GM23338 (cell line): Measurements from ENCODE around the gene CACNG7. TPM values are rescaled to one million over a fixed set of nuclear protein-coding genes. Genes with fewer than 3 reads are reported as not detected.

Source experiments
- ATAC-seq: fragments of 200-7000 bp; cut with Tn5 transposase; 3 replicates; pipeline ENCODE4 v1.9.1; 2020
- DNase-seq: peaks from one replicate; pipeline ENCODE4 v3.0.0-alpha.2; 2015; ENCODE audit warnings: low spot score
- H2AFZ ChIP-seq: fragments of 200-600 bp; sonication (generic); 2 replicates; pipeline ENCODE4 v1.8.0; 2016; ENCODE audit warnings: antibody characterized with exemption, mild to moderate bottlenecking, moderate library complexity
- H3F3A ChIP-seq: fragments of 200-600 bp; sonication (generic); replicated peaks from 2 replicates; pipeline ENCODE4 v1.8.0; 2017; ENCODE audit warnings: antibody characterized with exemption, mixed run types, low read depth
- H3K27ac ChIP-seq: fragments of 200-600 bp; sonication (generic); 2 replicates; pipeline ENCODE4 v1.6.1; 2016; ENCODE audit warnings: low read depth
- H3K27me3 ChIP-seq: fragments of 200-600 bp; sonication (generic); 2 replicates; pipeline ENCODE4 v1.8.0; 2016; ENCODE audit warnings: mild to moderate bottlenecking, mixed run types, moderate library complexity; ENCODE audit not compliant: insufficient read depth
- H3K36me3 ChIP-seq: fragments of 200-600 bp; sonication (generic); 2 replicates; pipeline ENCODE4 v1.8.0; 2016; ENCODE audit warnings: mild to moderate bottlenecking; ENCODE audit not compliant: insufficient read depth
- H3K4me1 ChIP-seq: fragments of 200-600 bp; sonication (generic); 2 replicates; pipeline ENCODE4 v1.8.0; 2016; ENCODE audit warnings: mild to moderate bottlenecking, moderate library complexity; ENCODE audit not compliant: insufficient read depth
- H3K4me2 ChIP-seq: fragments of 200-600 bp; sonication (generic); 2 replicates; pipeline ENCODE4 v1.7.1; 2017; ENCODE audit warnings: mixed run types
- H3K4me3 ChIP-seq: fragments of 200-600 bp; sonication (generic); 2 replicates; pipeline ENCODE4 v1.6.1; 2016; ENCODE audit warnings: mixed run types
- H3K79me2 ChIP-seq: fragments of 200-600 bp; sonication (generic); replicated peaks from 2 replicates; pipeline ENCODE4 v1.8.0; 2017; ENCODE audit warnings: mild to moderate bottlenecking; ENCODE audit not compliant: insufficient read depth
- H3K9me2 ChIP-seq: fragments of 200-600 bp; sonication (generic); 2 replicates; pipeline ENCODE4 v1.8.0; 2017; ENCODE audit not compliant: insufficient read depth
- H4K20me1 ChIP-seq: fragments of 200-600 bp; sonication (generic); replicated peaks from 2 replicates; pipeline ENCODE4 v1.8.0; 2017; ENCODE audit warnings: mild to moderate bottlenecking; ENCODE audit not compliant: insufficient read depth
- H3K27ac Mint-ChIP-seq: 2 replicates; pipeline ENCODE4 v1.8.0; 2020; ENCODE audit warnings: inconsistent platforms, mild to moderate bottlenecking, moderate library complexity, mixed read lengths
- H3K27me3 Mint-ChIP-seq: 3 replicates; pipeline ENCODE4 v1.8.0; 2022; ENCODE audit warnings: low read depth, mild to moderate bottlenecking, moderate library complexity, mixed read lengths, inconsistent platforms; ENCODE audit not compliant: insufficient read depth, poor library complexity
- H3K36me3 Mint-ChIP-seq: 3 replicates; pipeline ENCODE4 v1.8.0; 2021; ENCODE audit warnings: low read depth, mild to moderate bottlenecking, inconsistent platforms, moderate library complexity, mixed read lengths
- H3K4me1 Mint-ChIP-seq: 3 replicates; pipeline ENCODE4 v1.8.0; 2020; ENCODE audit warnings: mild to moderate bottlenecking, inconsistent platforms, mixed read lengths
- H3K4me3 Mint-ChIP-seq: 3 replicates; pipeline ENCODE4 v1.8.0; 2021; ENCODE audit warnings: moderate library complexity, mild to moderate bottlenecking, inconsistent platforms, mixed read lengths
- H3K9me3 Mint-ChIP-seq: 3 replicates; pipeline ENCODE4 v1.8.0; 2020; ENCODE audit warnings: moderate library complexity, mild to moderate bottlenecking, inconsistent platforms, mixed read lengths
- CREB1 ChIP-seq: fragments of 250-450 bp; sonication (Bioruptor Pico); IDR thresholded peaks from 2 replicates; pipeline ENCODE4 v1.5.0; 2020; ENCODE audit warnings: low read depth, mild to moderate bottlenecking, moderate library complexity
- EZH2 ChIP-seq: fragments of 200-600 bp; sonication (generic); IDR thresholded peaks from one replicate; pipeline ENCODE4 v1.8.0; 2017; ENCODE audit warnings: antibody characterized with exemption, mild to moderate bottlenecking, low read depth; ENCODE audit not compliant: unreplicated experiment
- JUNB ChIP-seq: IDR thresholded peaks from one replicate; pipeline ENCODE4 v1.6.1; 2016; ENCODE audit warnings: antibody characterized with exemption; ENCODE audit not compliant: unreplicated experiment
- NANOG ChIP-seq: IDR thresholded peaks from 2 replicates; pipeline ENCODE4 v1.6.1; 2016; ENCODE audit warnings: antibody characterized with exemption, borderline replicate concordance
- POLR2AphosphoS5 ChIP-seq: IDR thresholded peaks from 2 replicates; pipeline ENCODE4 v1.6.1; 2016; ENCODE audit warnings: antibody characterized with exemption, low read depth
- STAT1 ChIP-seq: IDR thresholded peaks from one replicate; pipeline ENCODE4 v1.6.1; 2016; ENCODE audit warnings: antibody characterized with exemption; ENCODE audit not compliant: unreplicated experiment
- ZNF114 ChIP-seq: fragments of 250-450 bp; sonication (Bioruptor Pico); IDR thresholded peaks from 2 replicates; pipeline ENCODE4 v1.5.0; 2020; ENCODE audit warnings: mild to moderate bottlenecking, moderate library complexity
- microRNA counts: library from miRNA; unstranded; fragments of <30 nt; microRNA quantifications from one replicate; lab custom pipeline; 2017
- polyA plus RNA-seq: library from polyadenylated mRNA; unstranded; fragments of >200 nt; fragmentation: Nextera tagmentation; extraction: Ambion mirVana; gene quantifications from 2 replicates; pipeline ENCODE4 v1.2.1, GENCODE V29; 2016
- total RNA-seq: library from RNA; depleted of rRNA; stranded (reverse); fragments of >200 nt; shearing (Covaris generic); gene quantifications from 2 replicates; pipeline ENCODE4 v1.2.3, GENCODE V29; 2014; rRNA removed
- TF ChIP-seq, protein P1 (sequence below): IDR thresholded peaks from 2 replicates; pipeline ENCODE4 v1.6.1; 2016; ENCODE audit warnings: antibody characterized with exemption
- TF ChIP-seq, protein P2 (sequence below), 2 experiments: fragments of 200-600 bp in 1 of 2; sonication (generic) in 1 of 2; conservative IDR thresholded peaks; 2 replicates each; pipeline versions ENCODE4 v1.5.1 to v1.6.1; 2016 to 2017; ENCODE audit warnings: antibody characterized with exemption in 2 of 2, low read depth in 2 of 2, mild to moderate bottlenecking in 2 of 2, moderate library complexity in 1 of 2
- TF ChIP-seq, protein P3 (sequence below): fragments of 250-450 bp; sonication (Bioruptor Pico); IDR thresholded peaks from 2 replicates; pipeline ENCODE4 v1.5.0; 2020; ENCODE audit warnings: mild to moderate bottlenecking, moderate library complexity

Gene CACNG7
- total and polyA plus RNA-seq, 2 experiments from 2014 or later, result 9.8 to 15.6 TPM

DNA sequence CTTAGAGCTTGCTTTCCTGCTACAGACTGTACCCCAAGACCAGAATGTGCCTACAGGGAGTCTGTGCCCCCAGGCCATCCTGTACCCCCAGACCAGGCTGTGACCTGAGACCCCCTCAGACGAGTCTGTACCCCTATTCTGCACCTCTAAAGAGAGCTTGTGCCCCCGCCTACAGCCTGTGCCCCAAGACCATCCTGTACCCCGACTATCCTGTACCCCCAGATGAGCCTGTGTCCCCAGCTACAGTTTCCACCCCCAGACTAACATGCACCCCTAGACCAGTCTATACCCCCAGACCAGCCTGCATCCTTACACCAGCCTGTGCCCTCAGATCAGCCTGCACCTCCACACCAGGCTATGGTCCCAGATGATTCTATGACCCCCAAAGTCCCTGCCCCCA lies 84.4 kb downstream of the CACNG7 start:
- Histone ChIP-seq H3K4me2 (no peak overlapping the region), H3F3A (peaks cover 4% of the 10 kb centered on the region; the same call in 1 of the 2 replicates), H3K27ac (no peak overlapping the region), H4K20me1 (no peaks in the 10 kb centered on the region), H3K36me3 (no peaks in the 10 kb centered on the region), H3K79me2 (no peaks in the 10 kb centered on the region), H3K27me3 (peaks cover 74% of the 10 kb centered on the region), H3K4me1 (peaks cover 18% of the 10 kb centered on the region), H2AFZ (no peak overlapping the region), H3K4me3 (no peak overlapping the region), H3K9me2 (no peaks in the 10 kb centered on the region)
- no peak for ATAC-seq
- H3K27me3 Mint-ChIP-seq, result peaks cover 53% of the 10 kb centered on the region
- no peak for DNase-seq
- H3K4me3 Mint-ChIP-seq, result no peak overlapping the region
- no peaks in the 10 kb centered on the region for H3K9me3 Mint-ChIP-seq
- no peaks in the 10 kb centered on the region; the same call in 2 of the 3 replicates for H3K36me3 Mint-ChIP-seq
- peaks cover 21% of the 10 kb centered on the region for H3K4me1 Mint-ChIP-seq
- TF ChIP-seq, protein P1, sequence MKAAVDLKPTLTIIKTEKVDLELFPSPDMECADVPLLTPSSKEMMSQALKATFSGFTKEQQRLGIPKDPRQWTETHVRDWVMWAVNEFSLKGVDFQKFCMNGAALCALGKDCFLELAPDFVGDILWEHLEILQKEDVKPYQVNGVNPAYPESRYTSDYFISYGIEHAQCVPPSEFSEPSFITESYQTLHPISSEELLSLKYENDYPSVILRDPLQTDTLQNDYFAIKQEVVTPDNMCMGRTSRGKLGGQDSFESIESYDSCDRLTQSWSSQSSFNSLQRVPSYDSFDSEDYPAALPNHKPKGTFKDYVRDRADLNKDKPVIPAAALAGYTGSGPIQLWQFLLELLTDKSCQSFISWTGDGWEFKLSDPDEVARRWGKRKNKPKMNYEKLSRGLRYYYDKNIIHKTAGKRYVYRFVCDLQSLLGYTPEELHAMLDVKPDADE, result no peak
- TF ChIP-seq POLR2AphosphoS5 (no peak), NANOG (no peak), STAT1 (no peak), CREB1 (CRISPR knock-in tag) (no peak), ZNF114 (CRISPR knock-in tag) (no peak), JUNB (no peak), EZH2 (no peak)
- TF ChIP-seq, protein P2, sequence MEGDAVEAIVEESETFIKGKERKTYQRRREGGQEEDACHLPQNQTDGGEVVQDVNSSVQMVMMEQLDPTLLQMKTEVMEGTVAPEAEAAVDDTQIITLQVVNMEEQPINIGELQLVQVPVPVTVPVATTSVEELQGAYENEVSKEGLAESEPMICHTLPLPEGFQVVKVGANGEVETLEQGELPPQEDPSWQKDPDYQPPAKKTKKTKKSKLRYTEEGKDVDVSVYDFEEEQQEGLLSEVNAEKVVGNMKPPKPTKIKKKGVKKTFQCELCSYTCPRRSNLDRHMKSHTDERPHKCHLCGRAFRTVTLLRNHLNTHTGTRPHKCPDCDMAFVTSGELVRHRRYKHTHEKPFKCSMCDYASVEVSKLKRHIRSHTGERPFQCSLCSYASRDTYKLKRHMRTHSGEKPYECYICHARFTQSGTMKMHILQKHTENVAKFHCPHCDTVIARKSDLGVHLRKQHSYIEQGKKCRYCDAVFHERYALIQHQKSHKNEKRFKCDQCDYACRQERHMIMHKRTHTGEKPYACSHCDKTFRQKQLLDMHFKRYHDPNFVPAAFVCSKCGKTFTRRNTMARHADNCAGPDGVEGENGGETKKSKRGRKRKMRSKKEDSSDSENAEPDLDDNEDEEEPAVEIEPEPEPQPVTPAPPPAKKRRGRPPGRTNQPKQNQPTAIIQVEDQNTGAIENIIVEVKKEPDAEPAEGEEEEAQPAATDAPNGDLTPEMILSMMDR (conservative IDR thresholded peaks at IDR 0.05; ENCODE audit: low read depth in 2 of 2), result no peak
- TF ChIP-seq, protein P3, sequence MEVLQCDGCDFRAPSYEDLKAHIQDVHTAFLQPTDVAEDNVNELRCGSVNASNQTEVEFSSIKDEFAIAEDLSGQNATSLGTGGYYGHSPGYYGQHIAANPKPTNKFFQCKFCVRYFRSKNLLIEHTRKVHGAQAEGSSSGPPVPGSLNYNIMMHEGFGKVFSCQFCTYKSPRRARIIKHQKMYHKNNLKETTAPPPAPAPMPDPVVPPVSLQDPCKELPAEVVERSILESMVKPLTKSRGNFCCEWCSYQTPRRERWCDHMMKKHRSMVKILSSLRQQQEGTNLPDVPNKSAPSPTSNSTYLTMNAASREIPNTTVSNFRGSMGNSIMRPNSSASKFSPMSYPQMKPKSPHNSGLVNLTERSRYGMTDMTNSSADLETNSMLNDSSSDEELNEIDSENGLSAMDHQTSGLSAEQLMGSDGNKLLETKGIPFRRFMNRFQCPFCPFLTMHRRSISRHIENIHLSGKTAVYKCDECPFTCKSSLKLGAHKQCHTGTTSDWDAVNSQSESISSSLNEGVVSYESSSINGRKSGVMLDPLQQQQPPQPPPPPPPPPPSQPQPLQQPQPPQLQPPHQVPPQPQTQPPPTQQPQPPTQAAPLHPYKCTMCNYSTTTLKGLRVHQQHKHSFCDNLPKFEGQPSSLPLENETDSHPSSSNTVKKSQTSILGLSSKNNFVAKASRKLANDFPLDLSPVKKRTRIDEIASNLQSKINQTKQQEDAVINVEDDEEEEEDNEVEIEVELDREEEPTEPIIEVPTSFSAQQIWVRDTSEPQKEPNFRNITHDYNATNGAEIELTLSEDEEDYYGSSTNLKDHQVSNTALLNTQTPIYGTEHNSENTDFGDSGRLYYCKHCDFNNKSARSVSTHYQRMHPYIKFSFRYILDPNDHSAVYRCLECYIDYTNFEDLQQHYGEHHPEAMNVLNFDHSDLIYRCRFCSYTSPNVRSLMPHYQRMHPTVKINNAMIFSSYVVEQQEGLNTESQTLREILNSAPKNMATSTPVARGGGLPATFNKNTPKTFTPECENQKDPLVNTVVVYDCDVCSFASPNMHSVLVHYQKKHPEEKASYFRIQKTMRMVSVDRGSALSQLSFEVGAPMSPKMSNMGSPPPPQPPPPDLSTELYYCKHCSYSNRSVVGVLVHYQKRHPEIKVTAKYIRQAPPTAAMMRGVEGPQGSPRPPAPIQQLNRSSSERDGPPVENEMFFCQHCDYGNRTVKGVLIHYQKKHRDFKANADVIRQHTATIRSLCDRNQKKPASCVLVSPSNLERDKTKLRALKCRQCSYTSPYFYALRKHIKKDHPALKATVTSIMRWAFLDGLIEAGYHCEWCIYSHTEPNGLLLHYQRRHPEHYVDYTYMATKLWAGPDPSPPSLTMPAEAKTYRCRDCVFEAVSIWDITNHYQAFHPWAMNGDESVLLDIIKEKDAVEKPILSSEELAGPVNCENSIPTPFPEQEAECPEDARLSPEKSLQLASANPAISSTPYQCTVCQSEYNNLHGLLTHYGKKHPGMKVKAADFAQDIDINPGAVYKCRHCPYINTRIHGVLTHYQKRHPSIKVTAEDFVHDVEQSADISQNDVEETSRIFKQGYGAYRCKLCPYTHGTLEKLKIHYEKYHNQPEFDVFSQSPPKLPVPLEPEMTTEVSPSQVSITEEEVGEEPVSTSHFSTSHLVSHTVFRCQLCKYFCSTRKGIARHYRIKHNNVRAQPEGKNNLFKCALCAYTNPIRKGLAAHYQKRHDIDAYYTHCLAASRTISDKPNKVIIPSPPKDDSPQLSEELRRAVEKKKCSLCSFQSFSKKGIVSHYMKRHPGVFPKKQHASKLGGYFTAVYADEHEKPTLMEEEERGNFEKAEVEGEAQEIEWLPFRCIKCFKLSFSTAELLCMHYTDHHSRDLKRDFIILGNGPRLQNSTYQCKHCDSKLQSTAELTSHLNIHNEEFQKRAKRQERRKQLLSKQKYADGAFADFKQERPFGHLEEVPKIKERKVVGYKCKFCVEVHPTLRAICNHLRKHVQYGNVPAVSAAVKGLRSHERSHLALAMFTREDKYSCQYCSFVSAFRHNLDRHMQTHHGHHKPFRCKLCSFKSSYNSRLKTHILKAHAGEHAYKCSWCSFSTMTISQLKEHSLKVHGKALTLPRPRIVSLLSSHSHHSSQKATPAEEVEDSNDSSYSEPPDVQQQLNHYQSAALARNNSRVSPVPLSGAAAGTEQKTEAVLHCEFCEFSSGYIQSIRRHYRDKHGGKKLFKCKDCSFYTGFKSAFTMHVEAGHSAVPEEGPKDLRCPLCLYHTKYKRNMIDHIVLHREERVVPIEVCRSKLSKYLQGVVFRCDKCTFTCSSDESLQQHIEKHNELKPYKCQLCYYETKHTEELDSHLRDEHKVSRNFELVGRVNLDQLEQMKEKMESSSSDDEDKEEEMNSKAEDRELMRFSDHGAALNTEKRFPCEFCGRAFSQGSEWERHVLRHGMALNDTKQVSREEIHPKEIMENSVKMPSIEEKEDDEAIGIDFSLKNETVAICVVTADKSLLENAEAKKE (CRISPR knock-in tag), result no peak
- H3K27ac Mint-ChIP-seq, result no peak overlapping the region

MicroRNAs within 50 kb of the gene (microRNA counts, 767-probe panel; counts per million panel counts)
- microRNA hsa-miR-935 (lab: Ali Mortazavi, UCI), result not detected

Other genes with a start within 250 kb of the CACNG7 start
- gene NLRP12, start 85.0 kb upstream of the CACNG7 start, total RNA-seq, result 7.5 and 8.4 TPM in 2 replicates
- 1.9 and 2.6 TPM in 2 replicates for gene NLRP12, start 85.0 kb upstream of the CACNG7 start, polyA plus RNA-seq
- 40.5 and 57.1 TPM in 2 replicates for gene MYADM, start 41.4 kb upstream of the CACNG7 start, total RNA-seq
- 43.6 and 49.9 TPM in 2 replicates for gene MYADM, start 41.4 kb upstream of the CACNG7 start, polyA plus RNA-seq
- gene PRKCG, start 27.1 kb upstream of the CACNG7 start, total RNA-seq, result 11.1 and 15.9 TPM in 2 replicates
- gene PRKCG, start 27.1 kb upstream of the CACNG7 start, polyA plus RNA-seq, result 14.9 and 15.4 TPM in 2 replicates
- gene CACNG8, start 53.7 kb downstream of the CACNG7 start, total RNA-seq, result 3.1 and 3.9 TPM in 2 replicates
- gene CACNG8, start 53.7 kb downstream of the CACNG7 start, polyA plus RNA-seq, result 2.2 TPM in 2 replicates
- 0.23 and 0.38 TPM in 2 replicates for gene CACNG6, start 82.4 kb downstream of the CACNG7 start, total RNA-seq
- 1.5 and 1.8 TPM in 2 replicates for gene CACNG6, start 82.4 kb downstream of the CACNG7 start, polyA plus RNA-seq
- not detected in 2 replicates for gene VSTM1, start 154.6 kb downstream of the CACNG7 start, total RNA-seq
- not detected in 2 replicates for gene VSTM1, start 154.6 kb downstream of the CACNG7 start, polyA plus RNA-seq
- gene TARM1, start 172.1 kb downstream of the CACNG7 start, total RNA-seq, result not detected in 2 replicates
- gene TARM1, start 172.1 kb downstream of the CACNG7 start, polyA plus RNA-seq, result not detected in 2 replicates
- 0.31 TPM in 1 of 2 replicates, not detected in the other for gene OSCAR, start 191.5 kb downstream of the CACNG7 start, total RNA-seq
- 1.6 and 2.6 TPM in 2 replicates for gene OSCAR, start 191.5 kb downstream of the CACNG7 start, polyA plus RNA-seq
- gene NDUFA3, start 193.6 kb downstream of the CACNG7 start, total RNA-seq, result 27.6 and 28.4 TPM in 2 replicates
- 691 and 851 TPM in 2 replicates for gene NDUFA3, start 193.6 kb downstream of the CACNG7 start, polyA plus RNA-seq
- 12.0 and 16.2 TPM in 2 replicates for gene TFPT, start 206.4 kb downstream of the CACNG7 start, total RNA-seq
- gene TFPT, start 206.4 kb downstream of the CACNG7 start, polyA plus RNA-seq, result 18.3 and 18.9 TPM in 2 replicates
- gene PRPF31, start 206.5 kb downstream of the CACNG7 start, total RNA-seq, result 79.3 and 83.3 TPM in 2 replicates
- 86.3 and 94.2 TPM in 2 replicates for gene PRPF31, start 206.5 kb downstream of the CACNG7 start, polyA plus RNA-seq
- 47.0 and 61.2 TPM in 2 replicates for gene CNOT3, start 228.5 kb downstream of the CACNG7 start, total RNA-seq
- gene CNOT3, start 228.5 kb downstream of the CACNG7 start, polyA plus RNA-seq, result 36.4 and 39.7 TPM in 2 replicates